ENCODE results near the gene AGMAT. TPM values are rescaled to one million over a fixed set of nuclear protein-coding genes. Genes with fewer than 3 reads are reported as not detected.
A peak's percentile ranks its signal among the peaks of the same experiment; 100 is the strongest.

Gene AGMAT
- total RNA-seq, 2 experiments from 2014 or later, result 3.8 to 4.6 TPM

GRCh38 chr1:15570861-15571260 is 14.0 kb downstream of the AGMAT start:
- Mint-ChIP-seq H3K27ac (peak overlapping the region; percentile 35), H3K27me3 (no peaks in the 10 kb centered on the region), H3K4me1 (ENCODE audit: low read depth) (peaks cover 11% of the 10 kb centered on the region), H3K9me3 (no peaks in the 10 kb centered on the region), H3K36me3 (ENCODE audit: low read depth) (peaks cover 77% of the 10 kb centered on the region), H3K4me3 (no peak overlapping the region)
- H3K4me1 ChIP-seq (ENCODE audit: insufficient read depth, low read length), result no peaks in the 10 kb centered on the region
- H3K36me3 ChIP-seq (ENCODE audit: insufficient read depth, low read length), result peaks cover 67% of the 10 kb centered on the region
- DNase-seq, result no peak
- intact Hi-C loops (cut with DNase I, micrococcal nuclease), result no loop called here
- ATAC-seq (ENCODE audit: poor library complexity), result no peak
- CTCF ChIA-PET, result no interaction called here
- no peaks in the 10 kb centered on the region for H3K27me3 ChIP-seq (ENCODE audit: control insufficient read depth in 1 of 2, insufficient read depth in 2 of 2, low read length in 2 of 2)
- no peaks in the 10 kb centered on the region for H3K9me3 ChIP-seq (ENCODE audit: control insufficient read depth in 1 of 2, insufficient read depth in 1 of 2, low read length in 2 of 2)
- POLR2A ChIA-PET, result interaction anchor here (0.6 to 2.9 kb wide), 3 partner anchors 9 to 87 kb away, joined by 3 to 10 read pairs (median 4); partner anchors contain the start of gene AGMAT
- no peak overlapping the region for H3K27ac ChIP-seq (ENCODE audit: low read depth in 1 of 2, low read length in 2 of 2)
- no peak overlapping the region for H3K4me3 ChIP-seq (ENCODE audit: low read length)
- TF ChIP-seq CTCF (IDR thresholded peaks at IDR 0.05), result no peak

- ChIA-PET POLR2A (interaction anchor here (1.2 to 1.8 kb wide), 2 partner anchors 9 to 16 kb away, joined by 3 to 5 read pairs; partner anchors contain the start of gene AGMAT), CTCF (no interaction called here)
- no peak for TF ChIP-seq CTCF (IDR thresholded peaks at IDR 0.05)
- H3K4me1 ChIP-seq (ENCODE audit: insufficient read depth, low read length), result no peaks in the 10 kb centered on the region
- Mint-ChIP-seq H3K9me3 (no peaks in the 10 kb centered on the region), H3K4me3 (no peak overlapping the region), H3K27ac (peak overlapping the region; percentile 17), H3K27me3 (no peaks in the 10 kb centered on the region), H3K36me3 (ENCODE audit: low read depth) (peaks cover 80% of the 10 kb centered on the region), H3K4me1 (ENCODE audit: low read depth) (peaks cover 11% of the 10 kb centered on the region)
- H3K4me3 ChIP-seq (ENCODE audit: low read length), result no peak overlapping the region
- peaks cover 74% of the 10 kb centered on the region for H3K36me3 ChIP-seq (ENCODE audit: insufficient read depth, low read length)
- no peak for DNase-seq
- no peak for ATAC-seq (ENCODE audit: poor library complexity)
- no peaks in the 10 kb centered on the region for H3K9me3 ChIP-seq (ENCODE audit: control insufficient read depth in 1 of 2, insufficient read depth in 1 of 2, low read length in 2 of 2)
- intact Hi-C loops (cut with DNase I, micrococcal nuclease), result no loop called here
- H3K27me3 ChIP-seq (ENCODE audit: control insufficient read depth in 1 of 2, insufficient read depth in 2 of 2, low read length in 2 of 2), result no peaks in the 10 kb centered on the region
- H3K27ac ChIP-seq (ENCODE audit: low read depth in 1 of 2, low read length in 2 of 2), result no peak overlapping the region
Observed at GRCh38 chr1:15568387-15569073, 16.3 kb downstream of the AGMAT start.

- H3K27ac Mint-ChIP-seq, result no peak overlapping the region
- no peak for TF ChIP-seq CTCF (IDR thresholded peaks at IDR 0.05)
- intact Hi-C loops (cut with DNase I, micrococcal nuclease), result no loop called here
- no peak for ATAC-seq (ENCODE audit: poor library complexity)
- H3K9me3 ChIP-seq (ENCODE audit: control insufficient read depth in 1 of 2, insufficient read depth in 1 of 2, low read length in 2 of 2), result no peaks in the 10 kb centered on the region
- peaks cover 50% of the 10 kb centered on the region for H3K36me3 Mint-ChIP-seq (ENCODE audit: low read depth)
- ChIA-PET POLR2A (no interaction called here), CTCF (no interaction called here)
- DNase-seq, result no peak
- H3K27me3 ChIP-seq (ENCODE audit: control insufficient read depth in 1 of 2, insufficient read depth in 2 of 2, low read length in 2 of 2), result no peaks in the 10 kb centered on the region
- peaks cover 43% of the 10 kb centered on the region for H3K36me3 ChIP-seq (ENCODE audit: insufficient read depth, low read length)
- no peak overlapping the region for H3K27ac ChIP-seq (ENCODE audit: low read depth in 1 of 2, low read length in 2 of 2)
- no peaks in the 10 kb centered on the region for H3K4me1 ChIP-seq (ENCODE audit: insufficient read depth, low read length)
- H3K4me3 ChIP-seq (ENCODE audit: low read length), result no peak overlapping the region
- no peaks in the 10 kb centered on the region for H3K9me3 Mint-ChIP-seq
- no peaks in the 10 kb centered on the region for H3K4me1 Mint-ChIP-seq (ENCODE audit: low read depth)
- H3K4me3 Mint-ChIP-seq, result no peak overlapping the region
- no peaks in the 10 kb centered on the region for H3K27me3 Mint-ChIP-seq
Observed at GRCh38 chr1:15559189-15559810, 25.6 kb downstream of the AGMAT start.
